Neural progenitor cell (in vitro differentiated cells): ENCODE results near the gene SIGLEC9. TPM values are rescaled to one million over a fixed set of nuclear protein-coding genes. Genes with fewer than 3 reads are reported as not detected.

ENCODE experiments used
- DNase-seq: peaks from one replicate; pipeline ENCODE4 v3.0.0-alpha.2; 2016; ENCODE audit warnings: low spot score
- H2AFZ ChIP-seq: fragments of 200-600 bp; sonication (generic); replicated peaks from 2 replicates; pipeline ENCODE4 v1.6.1; 2016; ENCODE audit warnings: antibody characterized with exemption
- H3F3A ChIP-seq: fragments of 200-600 bp; sonication (generic); 2 replicates; pipeline ENCODE4 v1.6.1; 2016; ENCODE audit warnings: antibody characterized with exemption, low read depth
- H3K27ac ChIP-seq: fragments of 200-600 bp; sonication (generic); 2 replicates; pipeline ENCODE4 v1.5.1; 2016; ENCODE audit warnings: mild to moderate bottlenecking
- H3K27me3 ChIP-seq: fragments of 200-600 bp; sonication (generic); 2 replicates; pipeline ENCODE4 v1.6.1; 2016; ENCODE audit warnings: mild to moderate bottlenecking, moderate library complexity
- H3K36me3 ChIP-seq: fragments of 200-600 bp; sonication (generic); 2 replicates; pipeline ENCODE4 v1.5.1; 2016
- H3K4me1 ChIP-seq: fragments of 200-600 bp; sonication (generic); 2 replicates; pipeline ENCODE4 v1.6.1; 2016; ENCODE audit warnings: mixed run types
- H3K4me2 ChIP-seq: fragments of 200-600 bp; sonication (generic); 2 replicates; pipeline ENCODE4 v1.6.1; 2016
- H3K4me3 ChIP-seq: fragments of 200-600 bp; sonication (generic); 2 replicates; pipeline ENCODE4 v1.5.1; 2016
- H3K79me2 ChIP-seq: fragments of 200-600 bp; sonication (generic); 2 replicates; pipeline ENCODE4 v1.6.1; 2016; ENCODE audit warnings: low read depth
- H3K9ac ChIP-seq: fragments of 200-600 bp; sonication (generic); 2 replicates; pipeline ENCODE4 v1.6.1; 2016
- H3K9me3 ChIP-seq: fragments of 200-600 bp; sonication (generic); 2 replicates; pipeline ENCODE4 v1.5.1; 2016; ENCODE audit warnings: low read depth
- H4K20me1 ChIP-seq: fragments of 200-600 bp; sonication (generic); 2 replicates; pipeline ENCODE4 v1.6.1; 2016; ENCODE audit warnings: low read depth
- H3K27ac Mint-ChIP-seq: 3 replicates; pipeline ENCODE4 v1.8.0; 2021; ENCODE audit warnings: mixed read lengths
- H3K27me3 Mint-ChIP-seq: 2 replicates; pipeline ENCODE4 v1.8.0; 2022; ENCODE audit warnings: low read depth, mild to moderate bottlenecking, inconsistent platforms, moderate library complexity, mixed read lengths; ENCODE audit not compliant: insufficient read depth
- H3K36me3 Mint-ChIP-seq: 3 replicates; pipeline ENCODE4 v1.8.0; 2021; ENCODE audit warnings: mixed read lengths
- H3K4me1 Mint-ChIP-seq: 3 replicates; pipeline ENCODE4 v1.8.0; 2021; ENCODE audit warnings: mixed read lengths
- H3K4me3 Mint-ChIP-seq: 3 replicates; pipeline ENCODE4 v1.8.0; 2021; ENCODE audit warnings: mild to moderate bottlenecking, moderate library complexity, mixed read lengths
- H3K9me3 Mint-ChIP-seq: 3 replicates; pipeline ENCODE4 v1.8.0; 2020; ENCODE audit warnings: mixed read lengths
- EZH2 ChIP-seq: fragments of 200-600 bp; sonication (generic); IDR thresholded peaks from 2 replicates; pipeline ENCODE4 v1.6.1; 2017; ENCODE audit warnings: antibody characterized with exemption, mild to moderate bottlenecking, moderate library complexity
- EZH2phosphoT487 ChIP-seq: fragments of 200-600 bp; sonication (generic); IDR thresholded peaks from 2 replicates; pipeline ENCODE4 v1.6.1; 2017; ENCODE audit warnings: antibody characterized with exemption
- total RNA-seq: library from RNA; depleted of rRNA; stranded (reverse); fragments of >200 nt; gene quantifications from 2 replicates; pipeline ENCODE4 v1.2.3, GENCODE V29; 2015; ENCODE audit warnings: low replicate concordance
- TF ChIP-seq, protein P1 (sequence below): fragments of 200-600 bp; sonication (generic); IDR thresholded peaks from 2 replicates; pipeline ENCODE4 v1.5.1; 2017; ENCODE audit warnings: antibody characterized with exemption, mild to moderate bottlenecking

Gene SIGLEC9
- total RNA-seq, 1 donor from 2014 or later: not detected

DNA sequence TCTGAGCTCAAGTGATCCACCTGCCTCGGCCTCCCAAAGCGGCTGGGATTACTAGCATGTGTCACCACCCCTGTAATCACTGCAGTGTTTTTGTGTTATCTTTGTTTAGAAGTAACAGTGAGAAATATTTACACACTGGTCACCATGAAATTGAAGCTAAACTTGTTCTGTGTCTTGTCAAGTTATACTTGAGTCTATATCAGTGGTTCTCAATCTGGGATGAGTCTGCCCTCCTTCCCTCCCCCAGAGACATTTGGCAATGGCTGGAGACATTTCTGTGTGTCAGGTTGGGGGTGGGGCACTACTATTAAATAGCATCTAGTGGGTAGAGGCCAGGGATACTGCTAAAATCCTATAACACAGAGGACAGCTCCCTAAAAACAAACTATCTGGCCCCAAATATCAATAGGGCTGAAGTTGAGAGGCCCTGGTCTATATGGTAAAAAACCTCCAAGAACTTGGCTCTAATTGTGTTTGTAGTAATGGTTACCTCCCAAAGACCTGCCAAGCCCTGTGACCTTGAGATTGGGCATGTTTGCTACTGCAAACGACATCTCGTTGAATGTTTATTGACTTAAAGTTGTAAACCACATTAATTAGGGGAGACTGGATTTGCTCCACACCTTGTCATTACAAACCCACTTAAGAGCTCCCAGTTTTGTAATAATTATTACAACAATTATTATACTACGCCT, 23.4 kb upstream of the SIGLEC9 start:
- Histone ChIP-seq H3F3A (no peaks in the 10 kb centered on the region), H3K4me3 (no peak overlapping the region), H3K4me2 (no peak overlapping the region), H4K20me1 (peaks cover 6% of the 10 kb centered on the region), H3K27ac (no peak overlapping the region), H3K4me1 (no peaks in the 10 kb centered on the region), H3K36me3 (no peaks in the 10 kb centered on the region), H3K9me3 (no peaks in the 10 kb centered on the region), H3K79me2 (no peaks in the 10 kb centered on the region), H2AFZ (no peak overlapping the region), H3K27me3 (no peaks in the 10 kb centered on the region), H3K9ac (no peak overlapping the region)
- no peak overlapping the region for H3K4me3 Mint-ChIP-seq
- no peak overlapping the region for H3K27ac Mint-ChIP-seq
- peaks cover 8% of the 10 kb centered on the region for H3K27me3 Mint-ChIP-seq
- TF ChIP-seq, protein P1, sequence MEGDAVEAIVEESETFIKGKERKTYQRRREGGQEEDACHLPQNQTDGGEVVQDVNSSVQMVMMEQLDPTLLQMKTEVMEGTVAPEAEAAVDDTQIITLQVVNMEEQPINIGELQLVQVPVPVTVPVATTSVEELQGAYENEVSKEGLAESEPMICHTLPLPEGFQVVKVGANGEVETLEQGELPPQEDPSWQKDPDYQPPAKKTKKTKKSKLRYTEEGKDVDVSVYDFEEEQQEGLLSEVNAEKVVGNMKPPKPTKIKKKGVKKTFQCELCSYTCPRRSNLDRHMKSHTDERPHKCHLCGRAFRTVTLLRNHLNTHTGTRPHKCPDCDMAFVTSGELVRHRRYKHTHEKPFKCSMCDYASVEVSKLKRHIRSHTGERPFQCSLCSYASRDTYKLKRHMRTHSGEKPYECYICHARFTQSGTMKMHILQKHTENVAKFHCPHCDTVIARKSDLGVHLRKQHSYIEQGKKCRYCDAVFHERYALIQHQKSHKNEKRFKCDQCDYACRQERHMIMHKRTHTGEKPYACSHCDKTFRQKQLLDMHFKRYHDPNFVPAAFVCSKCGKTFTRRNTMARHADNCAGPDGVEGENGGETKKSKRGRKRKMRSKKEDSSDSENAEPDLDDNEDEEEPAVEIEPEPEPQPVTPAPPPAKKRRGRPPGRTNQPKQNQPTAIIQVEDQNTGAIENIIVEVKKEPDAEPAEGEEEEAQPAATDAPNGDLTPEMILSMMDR: no peak
- TF ChIP-seq EZH2 (no peak), EZH2phosphoT487 (no peak)
- peaks cover 2% of the 10 kb centered on the region for H3K36me3 Mint-ChIP-seq
- no peaks in the 10 kb centered on the region for H3K4me1 Mint-ChIP-seq
- no peak for DNase-seq
- no peaks in the 10 kb centered on the region for H3K9me3 Mint-ChIP-seq

DNA sequence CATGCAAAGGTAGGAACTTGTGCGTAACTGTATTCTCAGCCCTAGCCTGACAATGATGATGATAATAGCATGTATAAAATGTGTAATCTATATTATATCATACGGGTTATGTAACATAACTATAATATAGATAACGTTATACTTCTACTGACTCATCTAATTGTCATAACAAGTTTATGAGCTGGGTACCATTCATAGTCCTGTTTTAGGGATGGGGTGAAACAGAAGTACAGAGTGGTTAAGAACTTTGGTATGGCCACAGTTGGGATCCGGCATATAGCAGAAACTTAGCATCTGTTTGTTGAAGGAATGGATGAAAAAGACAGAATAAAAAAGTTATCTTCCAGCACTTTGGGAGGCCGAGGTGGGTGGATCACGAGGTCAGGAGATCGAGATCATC, 21.7 kb upstream of the SIGLEC9 start:
- H3K79me2 ChIP-seq: peaks cover 10% of the 10 kb centered on the region
- no peak overlapping the region for H3K4me2 ChIP-seq
- H4K20me1 ChIP-seq: peaks cover 7% of the 10 kb centered on the region
- no peaks in the 10 kb centered on the region for H3K9me3 ChIP-seq
- no peaks in the 10 kb centered on the region for H3K36me3 ChIP-seq
- no peaks in the 10 kb centered on the region for H3K27me3 ChIP-seq
- no peak overlapping the region for H3K9ac ChIP-seq
- no peak overlapping the region for H3K27ac ChIP-seq
- H3K4me3 ChIP-seq: no peak overlapping the region
- Mint-ChIP-seq H3K27me3 (peaks cover 9% of the 10 kb centered on the region), H3K36me3 (peaks cover 2% of the 10 kb centered on the region), H3K4me3 (no peak overlapping the region), H3K9me3 (no peaks in the 10 kb centered on the region), H3K4me1 (peaks cover 8% of the 10 kb centered on the region), H3K27ac (no peak overlapping the region)
- no peak overlapping the region for H2AFZ ChIP-seq
- no peak for DNase-seq
- H3K4me1 ChIP-seq: peaks cover 4% of the 10 kb centered on the region
- no peaks in the 10 kb centered on the region for H3F3A ChIP-seq
- TF ChIP-seq EZH2 (no peak), EZH2phosphoT487 (no peak)
- TF ChIP-seq, protein P1: no peak

DNA sequence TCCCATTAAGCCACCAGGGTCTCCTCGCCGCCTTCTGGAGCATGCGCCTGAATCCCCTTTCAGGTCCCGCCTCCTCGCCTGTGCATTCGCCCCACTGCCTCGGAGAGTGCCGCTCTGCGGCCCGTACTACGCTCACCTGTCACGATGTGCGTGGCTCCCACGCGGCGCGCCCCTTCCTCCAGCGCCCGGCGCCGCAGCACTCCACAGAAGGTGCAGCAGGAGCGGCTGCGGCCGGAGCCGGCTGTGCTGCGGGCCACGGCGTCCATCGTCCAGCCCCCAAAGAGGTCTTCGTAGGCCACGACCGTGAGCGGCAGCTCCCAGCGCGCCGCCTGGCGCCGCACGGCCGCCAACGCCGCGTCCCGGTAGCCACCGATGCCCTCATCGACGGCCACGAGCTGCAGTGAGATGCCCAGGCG, 20.8 kb upstream of the SIGLEC9 start:
- no peak overlapping the region for H3K4me3 Mint-ChIP-seq

More for the DNA sequence above, 20.8 kb upstream of the SIGLEC9 start:
- Mint-ChIP-seq H3K36me3 (peaks cover 2% of the 10 kb centered on the region), H3K4me1 (peaks cover 13% of the 10 kb centered on the region), H3K9me3 (no peaks in the 10 kb centered on the region), H3K27ac (no peak overlapping the region), H3K27me3 (peaks cover 9% of the 10 kb centered on the region)
- H3K27me3 ChIP-seq: peaks cover 1% of the 10 kb centered on the region
- H3K9ac ChIP-seq: no peak overlapping the region
- peaks cover 7% of the 10 kb centered on the region for H4K20me1 ChIP-seq
- H3K4me2 ChIP-seq: no peak overlapping the region
- no peak overlapping the region for H2AFZ ChIP-seq
- no peak for DNase-seq
- H3F3A ChIP-seq: no peaks in the 10 kb centered on the region
- TF ChIP-seq EZH2 (no peak), EZH2phosphoT487 (no peak)
- TF ChIP-seq, protein P1: no peak
- H3K79me2 ChIP-seq: peaks cover 10% of the 10 kb centered on the region
- no peaks in the 10 kb centered on the region for H3K36me3 ChIP-seq
- no peak overlapping the region for H3K4me3 ChIP-seq
- H3K27ac ChIP-seq: no peak overlapping the region
- peaks cover 4% of the 10 kb centered on the region for H3K4me1 ChIP-seq
- H3K9me3 ChIP-seq: no peaks in the 10 kb centered on the region
